Thyroid gland (tissue), 4 donors: ENCODE measurements around the gene C1orf94.

Experiments used
- POLR2A ChIP-seq, 2 donors: fragments of 450-650 bp; IDR thresholded peaks; one replicate each; pipeline ENCODE4 v1.6.1; 2017; ENCODE audit warnings: antibody characterized with exemption in 2 of 2, mild to moderate bottlenecking in 2 of 2, moderate library complexity in 1 of 2
- TF ChIP-seq, protein P1 (sequence below), 6 experiments: fragments of 200-600 bp in 3 of 6; fragments of 450-650 bp in 3 of 6; sonication (generic) in 3 of 6; IDR thresholded peaks; one replicate each; pipeline ENCODE4 v1.5.1; 2016 to 2019; ENCODE audit warnings: antibody characterized with exemption in 6 of 6, mild to moderate bottlenecking in 2 of 6, inconsistent platforms in 1 of 6, moderate library complexity in 1 of 6

DNA sequence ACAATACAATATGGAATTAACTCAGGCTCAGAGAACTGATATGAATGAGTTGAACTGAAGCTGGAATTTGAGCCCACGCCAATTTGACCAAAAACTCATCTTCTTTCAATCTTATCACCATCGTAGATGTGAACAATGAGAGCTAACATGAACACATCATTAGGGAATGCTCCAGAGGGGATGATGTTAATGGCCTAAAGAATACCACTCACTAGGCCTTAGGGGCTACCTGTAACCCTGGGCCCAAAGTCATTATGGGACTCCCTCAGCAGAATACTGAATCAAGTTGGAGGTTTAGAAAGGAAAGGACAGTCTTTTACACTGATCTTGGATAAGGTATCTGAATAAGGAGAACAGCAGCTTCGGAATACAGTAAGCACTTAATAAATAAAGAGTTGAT is 73.6 kb downstream of the C1orf94 start:
- TF ChIP-seq, protein P1, sequence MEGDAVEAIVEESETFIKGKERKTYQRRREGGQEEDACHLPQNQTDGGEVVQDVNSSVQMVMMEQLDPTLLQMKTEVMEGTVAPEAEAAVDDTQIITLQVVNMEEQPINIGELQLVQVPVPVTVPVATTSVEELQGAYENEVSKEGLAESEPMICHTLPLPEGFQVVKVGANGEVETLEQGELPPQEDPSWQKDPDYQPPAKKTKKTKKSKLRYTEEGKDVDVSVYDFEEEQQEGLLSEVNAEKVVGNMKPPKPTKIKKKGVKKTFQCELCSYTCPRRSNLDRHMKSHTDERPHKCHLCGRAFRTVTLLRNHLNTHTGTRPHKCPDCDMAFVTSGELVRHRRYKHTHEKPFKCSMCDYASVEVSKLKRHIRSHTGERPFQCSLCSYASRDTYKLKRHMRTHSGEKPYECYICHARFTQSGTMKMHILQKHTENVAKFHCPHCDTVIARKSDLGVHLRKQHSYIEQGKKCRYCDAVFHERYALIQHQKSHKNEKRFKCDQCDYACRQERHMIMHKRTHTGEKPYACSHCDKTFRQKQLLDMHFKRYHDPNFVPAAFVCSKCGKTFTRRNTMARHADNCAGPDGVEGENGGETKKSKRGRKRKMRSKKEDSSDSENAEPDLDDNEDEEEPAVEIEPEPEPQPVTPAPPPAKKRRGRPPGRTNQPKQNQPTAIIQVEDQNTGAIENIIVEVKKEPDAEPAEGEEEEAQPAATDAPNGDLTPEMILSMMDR (IDR thresholded peaks at IDR 0.05) = no peak
- no peak for TF ChIP-seq POLR2A (IDR thresholded peaks at IDR 0.05)
